Colonic mucosa (tissue), 4 donors: ENCODE data around the gene CCNG1. TPM values are rescaled to one million over a fixed set of nuclear protein-coding genes. Genes with fewer than 3 reads are reported as not detected.
"Not testable (repeated sequence)": the region's sequence is repeated elsewhere in the genome, so short reads cannot be mapped to it uniquely, and the experiment has no call there.

ENCODE experiments used
- DNase-seq: peaks from one replicate; pipeline ENCODE4 v3.0.0-alpha.2; 2020
- H3K27ac ChIP-seq: fragments of 200-600 bp; one replicate; pipeline ENCODE4 v1.8.0; 2021
- H3K27me3 ChIP-seq: fragments of 200-600 bp; one replicate; pipeline ENCODE4 v1.8.0; 2021
- H3K36me3 ChIP-seq: fragments of 200-600 bp; one replicate; pipeline ENCODE4 v1.8.0; 2021
- H3K4me1 ChIP-seq: fragments of 200-600 bp; one replicate; pipeline ENCODE4 v1.8.0; 2021; ENCODE audit warnings: mild to moderate bottlenecking
- H3K4me3 ChIP-seq: fragments of 200-600 bp; one replicate; pipeline ENCODE4 v1.8.0; 2021
- H3K9ac ChIP-seq, 2 donors: one replicate each; pipeline ENCODE4 v1.7.0; 2013; ENCODE audit warnings: control low read depth in 2 of 2, low read depth in 2 of 2, low read length in 2 of 2
- H3K9me3 ChIP-seq: fragments of 200-600 bp; one replicate; pipeline ENCODE4 v1.8.0; 2021
- intact Hi-C: fragments of 100-400 bp; cut with DNase I; formaldehyde crosslinking; loops from one replicate; pipeline ENCODE4 v1.14.1; 2022
- total RNA-seq, 2 donors: library from RNA; stranded (reverse); fragmentation: NEBNext Ultra II Directional in 1 of 2; extraction: Animal tissue kit (Norgen Biotek cat#: 25700) in 1 of 2; gene quantifications; one replicate each; pipeline ENCODE4 v1.2.1, GENCODE V29; 2021
- TF ChIP-seq, protein P1 (sequence below): fragments of 200-600 bp; IDR thresholded peaks from one replicate; pipeline ENCODE4 v1.8.0; 2022; ENCODE audit warnings: antibody characterized with exemption, mild to moderate bottlenecking
- donor health status: healthy.
- donor health status: DM: no; HTN: no; CAD: no.
- donor health status: DM: no; HTN: no; CAD: no.

CCNG1 gene, protein sequence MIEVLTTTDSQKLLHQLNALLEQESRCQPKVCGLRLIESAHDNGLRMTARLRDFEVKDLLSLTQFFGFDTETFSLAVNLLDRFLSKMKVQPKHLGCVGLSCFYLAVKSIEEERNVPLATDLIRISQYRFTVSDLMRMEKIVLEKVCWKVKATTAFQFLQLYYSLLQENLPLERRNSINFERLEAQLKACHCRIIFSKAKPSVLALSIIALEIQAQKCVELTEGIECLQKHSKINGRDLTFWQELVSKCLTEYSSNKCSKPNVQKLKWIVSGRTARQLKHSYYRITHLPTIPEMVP
- 100 to 1,000 TPM; 149 to 265 TPM for total RNA-seq

DNA sequence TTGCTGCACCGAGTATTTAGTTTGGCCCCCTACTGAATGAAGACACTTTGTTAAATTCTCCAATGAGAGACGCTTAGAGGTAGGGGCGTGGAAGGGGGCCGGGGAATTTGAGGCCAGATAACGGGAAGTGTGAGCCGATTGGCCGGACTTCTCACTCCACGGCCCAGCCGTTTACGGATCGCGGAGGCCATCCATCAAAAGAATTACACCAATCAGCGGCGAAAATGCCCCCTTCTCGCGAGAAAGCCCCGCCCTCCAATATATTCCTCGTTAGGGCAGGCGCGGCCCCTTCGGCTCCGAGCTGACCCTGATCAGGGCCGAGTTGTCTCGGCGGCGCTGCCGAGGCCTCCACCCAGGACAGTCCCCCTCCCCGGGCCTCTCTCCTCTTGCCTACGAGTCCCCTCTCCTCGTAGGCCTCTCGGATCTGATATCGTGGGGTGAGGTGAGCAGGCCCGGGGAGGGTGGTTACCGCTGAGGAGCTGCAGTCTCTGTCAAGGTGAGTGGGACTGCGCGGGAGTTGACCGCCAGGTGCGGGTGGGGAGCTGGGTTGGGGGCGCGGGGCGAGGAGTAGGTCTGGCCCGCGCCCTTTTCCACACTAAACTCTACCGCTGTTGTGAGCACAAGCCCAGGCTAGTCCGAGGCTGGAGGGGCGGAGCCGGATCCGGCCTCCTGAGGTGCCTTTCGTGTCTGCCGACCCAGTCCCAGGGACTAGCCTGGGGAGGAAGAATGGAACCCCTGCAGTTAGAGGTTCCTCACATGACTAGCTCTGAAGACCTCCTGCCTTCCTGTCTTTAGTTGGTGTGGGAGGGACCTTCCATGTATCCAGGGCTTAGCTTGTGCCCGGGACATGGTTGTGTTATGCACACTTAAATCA, at the start of gene CCNG1:
Gene CCNG1, plus strand, starts transcription at position 287 of the 874 bp plus-strand sequence. CDS start 1,662 bp downstream, outside the sequence.
- Histone ChIP-seq H3K27ac (peak within 1 kb of the TSS; percentile 86), H3K4me1 (peaks cover 5% of the 10 kb centered on the region), H3K36me3 (no peaks in the 10 kb centered on the region), H3K9me3 (no peaks in the 10 kb centered on the region), H3K9ac (peak within 1 kb of the TSS; percentile 80 to 98), H3K27me3 (no peaks in the 10 kb centered on the region), H3K4me3 (peak within 1 kb of the TSS; percentile 81)
- intact Hi-C loops = no loop called here
- peak; percentile 97 for DNase-seq
- TF ChIP-seq, protein P1, sequence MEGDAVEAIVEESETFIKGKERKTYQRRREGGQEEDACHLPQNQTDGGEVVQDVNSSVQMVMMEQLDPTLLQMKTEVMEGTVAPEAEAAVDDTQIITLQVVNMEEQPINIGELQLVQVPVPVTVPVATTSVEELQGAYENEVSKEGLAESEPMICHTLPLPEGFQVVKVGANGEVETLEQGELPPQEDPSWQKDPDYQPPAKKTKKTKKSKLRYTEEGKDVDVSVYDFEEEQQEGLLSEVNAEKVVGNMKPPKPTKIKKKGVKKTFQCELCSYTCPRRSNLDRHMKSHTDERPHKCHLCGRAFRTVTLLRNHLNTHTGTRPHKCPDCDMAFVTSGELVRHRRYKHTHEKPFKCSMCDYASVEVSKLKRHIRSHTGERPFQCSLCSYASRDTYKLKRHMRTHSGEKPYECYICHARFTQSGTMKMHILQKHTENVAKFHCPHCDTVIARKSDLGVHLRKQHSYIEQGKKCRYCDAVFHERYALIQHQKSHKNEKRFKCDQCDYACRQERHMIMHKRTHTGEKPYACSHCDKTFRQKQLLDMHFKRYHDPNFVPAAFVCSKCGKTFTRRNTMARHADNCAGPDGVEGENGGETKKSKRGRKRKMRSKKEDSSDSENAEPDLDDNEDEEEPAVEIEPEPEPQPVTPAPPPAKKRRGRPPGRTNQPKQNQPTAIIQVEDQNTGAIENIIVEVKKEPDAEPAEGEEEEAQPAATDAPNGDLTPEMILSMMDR = no peak

DNA sequence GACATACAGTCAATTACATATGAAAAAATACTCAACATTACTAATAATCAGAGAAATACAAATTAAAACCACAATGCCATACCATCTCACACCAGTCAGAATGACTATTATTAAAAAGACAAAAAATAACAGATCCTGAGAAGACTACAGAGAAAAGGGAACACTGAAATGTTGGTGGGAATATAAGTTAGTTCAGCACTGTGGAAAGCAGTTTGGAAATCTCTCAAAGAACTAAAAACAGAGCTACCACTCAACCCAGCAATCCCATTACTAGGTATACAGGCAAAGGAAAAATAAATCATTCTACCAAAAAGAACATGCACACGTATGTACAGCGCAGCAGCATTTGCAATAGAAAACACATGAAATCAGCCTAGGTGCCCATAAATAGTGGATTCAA, 41.6 kb upstream of the CCNG1 start:
- intact Hi-C loops = no loop called here
- Histone ChIP-seq H3K27ac (no peak overlapping the region), H3K36me3 (no peaks in the 10 kb centered on the region)

DNA sequence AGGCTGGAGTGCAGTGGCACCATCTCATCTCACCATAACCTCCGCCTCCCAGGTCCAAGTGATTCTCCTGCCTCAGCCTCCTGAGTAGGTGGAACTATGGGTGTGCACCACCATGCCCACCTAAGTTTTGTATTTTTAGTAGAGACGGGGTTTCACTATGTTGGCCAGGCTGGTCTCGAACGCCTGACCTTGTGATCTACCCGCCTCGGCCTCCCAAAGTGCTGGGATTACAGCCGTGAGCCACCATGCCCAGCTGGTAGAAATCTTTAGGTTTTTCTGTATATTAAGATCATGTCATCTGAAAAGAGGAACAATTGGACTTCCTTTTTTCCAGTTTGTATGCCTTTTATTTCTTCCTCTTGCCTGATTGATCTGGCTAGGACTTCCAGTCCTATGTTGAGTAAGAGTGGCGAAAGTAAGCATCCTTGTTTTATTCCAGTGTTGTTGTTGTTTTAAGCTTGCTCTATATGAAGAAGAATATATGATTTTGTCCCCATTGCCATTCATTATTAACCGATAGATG, 40.5 kb upstream of the CCNG1 start:
- H3K9ac ChIP-seq, DNase-seq, H3K4me3 ChIP-seq, H3K9me3 ChIP-seq, H3K4me1 ChIP-seq, intact Hi-C loops, H3K36me3 ChIP-seq, H3K27me3 ChIP-seq, H3K27ac ChIP-seq: not testable (repeated sequence)

More for the DNA sequence above, 41.6 kb upstream of the CCNG1 start:
- Histone ChIP-seq H3K27me3 (no peaks in the 10 kb centered on the region), H3K9me3 (no peaks in the 10 kb centered on the region), H3K9ac (no peak overlapping the region), H3K4me3 (no peak overlapping the region), H3K4me1 (no peaks in the 10 kb centered on the region)
- TF ChIP-seq, protein P1 = no peak
- no peak for DNase-seq

DNA sequence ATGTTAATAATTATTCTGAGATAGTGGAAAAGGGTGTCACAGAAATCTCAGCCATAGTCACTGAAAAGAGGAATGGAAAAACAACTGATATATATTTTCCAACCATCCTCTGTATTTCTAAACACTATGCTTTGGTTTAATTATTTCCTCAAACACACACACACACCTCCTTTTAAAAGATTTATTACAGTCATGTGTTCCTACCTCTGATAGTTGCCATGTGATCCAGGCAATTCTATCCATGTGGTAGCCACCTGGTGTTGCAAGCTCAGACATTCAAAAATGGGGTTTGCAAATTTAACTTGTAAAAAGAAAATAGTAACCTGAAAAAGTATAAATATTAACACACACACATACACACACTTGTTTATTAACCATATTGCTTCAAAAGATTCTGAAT, 40.0 kb upstream of the CCNG1 start:
- no peaks in the 10 kb centered on the region for H3K27me3 ChIP-seq
- no peaks in the 10 kb centered on the region for H3K9me3 ChIP-seq
- no peak for DNase-seq
- H3K4me1 ChIP-seq = no peaks in the 10 kb centered on the region
- H3K36me3 ChIP-seq = no peaks in the 10 kb centered on the region
- H3K4me3 ChIP-seq = no peak overlapping the region
- H3K9ac ChIP-seq = no peak overlapping the region
- intact Hi-C loops = no loop called here
- H3K27ac ChIP-seq = no peak overlapping the region
- TF ChIP-seq, protein P1 = no peak

DNA sequence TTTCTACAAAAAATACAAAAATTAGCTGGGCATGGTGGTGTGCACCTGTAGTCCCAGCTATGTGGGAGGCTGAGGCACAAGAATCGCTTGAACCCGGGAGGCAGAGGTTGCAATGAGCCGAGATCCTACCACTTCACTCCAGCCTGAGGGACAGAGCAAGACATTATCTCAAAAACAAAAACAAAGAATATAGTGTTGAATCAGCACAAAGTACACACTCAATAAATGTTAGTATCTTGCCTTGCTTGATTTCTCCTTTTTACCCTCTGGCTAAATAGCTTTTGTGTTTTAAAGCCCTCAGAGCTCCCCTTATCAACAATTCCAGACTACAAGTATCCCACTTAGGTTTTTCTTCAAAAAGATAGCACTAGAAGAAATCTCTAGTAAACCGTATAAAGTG, 37.5 kb upstream of the CCNG1 start:
- Histone ChIP-seq H3K36me3 (no peaks in the 10 kb centered on the region), H3K27me3 (no peaks in the 10 kb centered on the region), H3K27ac (no peak overlapping the region), H3K4me3 (no peak overlapping the region), H3K9ac (no peak overlapping the region), H3K4me1 (no peaks in the 10 kb centered on the region), H3K9me3 (no peaks in the 10 kb centered on the region)
- intact Hi-C loops = no loop called here
- DNase-seq = no peak
- TF ChIP-seq, protein P1 = no peak
